HG02840 (cell line): ENCODE data around the gene AHNAK2.
"Not testable (repeated sequence)": the region's sequence is repeated elsewhere in the genome, so short reads cannot be mapped to it uniquely, and the experiment has no call there.

Experiments
- ATAC-seq: cut with Tn5 transposase; IDR thresholded peaks from one replicate; pipeline ENCODE4 v1.9.1; 2021; ENCODE audit warnings: mild to moderate bottlenecking, moderate library complexity, moderate number of reproducible peaks; ENCODE audit not compliant: unreplicated experiment, low FRiP score

AHNAK2 gene

GRCh38 chr14:104930526-104931303, 47.5 kb downstream of the AHNAK2 start:
- no peak for ATAC-seq

GRCh38 chr14:104929268-104930230, 48.6 kb downstream of the AHNAK2 start:
- no peak for ATAC-seq

- no peak for ATAC-seq
Measured at GRCh38 chr14:104928391-104929133, 49.6 kb downstream of the AHNAK2 start.

- no peak for ATAC-seq
Measured at GRCh38 chr14:104927901-104928300, 50.3 kb downstream of the AHNAK2 start.

- no peak for ATAC-seq
Measured at GRCh38 chr14:104927432-104927816, 50.8 kb downstream of the AHNAK2 start.

- ATAC-seq = peak; percentile 69
Measured at GRCh38 chr14:104926619-104927431, 51.3 kb downstream of the AHNAK2 start.

GRCh38 chr14:104925855-104926609, 52.1 kb downstream of the AHNAK2 start:
- ATAC-seq = no peak

GRCh38 chr14:104925214-104925854, 52.8 kb downstream of the AHNAK2 start:
- no peak for ATAC-seq

GRCh38 chr14:104924421-104925213, 53.6 kb downstream of the AHNAK2 start, which contains the start of gene PLD4:
PLD4 (plus strand) TSS chr14:104924879; CDS start chr14:104927141, 2,262 bp downstream.
- ATAC-seq = no peak

- no peak for ATAC-seq
Measured at GRCh38 chr14:104923640-104924420, 54.3 kb downstream of the AHNAK2 start.

- ATAC-seq = no peak
Measured at GRCh38 chr14:104919993-104920315, 58.2 kb downstream of the AHNAK2 start.

GRCh38 chr14:104919152-104919992, 58.8 kb downstream of the AHNAK2 start:
- ATAC-seq = not testable (repeated sequence)

GRCh38 chr14:104917993-104918392, 60.2 kb downstream of the AHNAK2 start:
- ATAC-seq = no peak

- ATAC-seq = no peak
Measured at GRCh38 chr14:104917116-104917515, 61.1 kb downstream of the AHNAK2 start.

- no peak for ATAC-seq
Measured at GRCh38 chr14:104913435-104913834, 64.7 kb downstream of the AHNAK2 start.

- no peak for ATAC-seq
Measured at GRCh38 chr14:104912053-104912452, 66.1 kb downstream of the AHNAK2 start.
